GM06990 (cell line): ENCODE results near the gene R3HDM2.

Source experiments
- DNase-seq: peaks from one replicate; pipeline ENCODE4 v3.0.0-alpha.2; 2011; ENCODE audit not compliant: insufficient read length; ENCODE audit errors: extremely low read depth
- H3K27me3 ChIP-seq: replicated peaks from 2 replicates; pipeline ENCODE4 v1.6.0; 2011; ENCODE audit warnings: low read length; ENCODE audit not compliant: control insufficient read depth, insufficient read depth
- H3K36me3 ChIP-seq: 2 replicates; pipeline ENCODE4 v1.5.1; 2011; ENCODE audit warnings: low read length; ENCODE audit not compliant: control insufficient read depth, insufficient read depth
- H3K4me3 ChIP-seq: replicated peaks from 2 replicates; pipeline ENCODE4 v1.5.1; 2011; ENCODE audit warnings: low read depth, mild to moderate bottlenecking, control low read depth, low read length
- CTCF ChIP-seq: IDR thresholded peaks from 2 replicates; pipeline ENCODE4 v1.5.1; 2011; ENCODE audit warnings: low read length, control low read depth, mild to moderate bottlenecking, inconsistent platforms; ENCODE audit not compliant: insufficient read depth, poor library complexity, severe bottlenecking

R3HDM2 gene

GRCh38 chr12:57218030-57218853, 212.6 kb downstream of the R3HDM2 start:
- peaks cover 14% of the 10 kb centered on the region for H3K27me3 ChIP-seq
- no peak for TF ChIP-seq CTCF
- DNase-seq, result no peak
- H3K4me3 ChIP-seq, result no peak overlapping the region
- no peaks in the 10 kb centered on the region for H3K36me3 ChIP-seq

- DNase-seq, result no peak
- peak overlapping the region; percentile 43 for H3K4me3 ChIP-seq
- H3K36me3 ChIP-seq, result no peaks in the 10 kb centered on the region
- TF ChIP-seq CTCF, result no peak
- peaks cover 11% of the 10 kb centered on the region for H3K27me3 ChIP-seq
Measured at GRCh38 chr12:57216921-57217879, 213.6 kb downstream of the R3HDM2 start.

GRCh38 chr12:57216014-57216911, 214.6 kb downstream of the R3HDM2 start, which contains the start of gene NXPH4:
TSS of gene NXPH4 (plus strand) at chr12:57216794. CDS start at chr12:57216970, 176 bp downstream.
- peak within 1 kb of the TSS; percentile 47 for H3K4me3 ChIP-seq
- H3K27me3 ChIP-seq, result peaks cover 9% of the 10 kb centered on the region
- no peak for TF ChIP-seq CTCF
- peak; percentile 56 for DNase-seq
- no peaks in the 10 kb centered on the region for H3K36me3 ChIP-seq

GRCh38 chr12:57215668-57216013, 215.2 kb downstream of the R3HDM2 start:
- Histone ChIP-seq H3K27me3 (peaks cover 7% of the 10 kb centered on the region), H3K36me3 (no peaks in the 10 kb centered on the region), H3K4me3 (peak overlapping the region; percentile 47; the same call in 1 of the 2 replicates)
- no peak for TF ChIP-seq CTCF
- peak; percentile 37 for DNase-seq

GRCh38 chr12:57215065-57215464, 215.8 kb downstream of the R3HDM2 start:
- Histone ChIP-seq H3K4me3 (no peak overlapping the region), H3K36me3 (no peaks in the 10 kb centered on the region), H3K27me3 (peaks cover 7% of the 10 kb centered on the region)
- no peak for TF ChIP-seq CTCF
- no peak for DNase-seq
